ENCODE measurements around the gene SH3BP2.

Gene SH3BP2

GRCh38 chr4:2868877-2869487, 76.1 kb downstream of the SH3BP2 start:
- Histone ChIP-seq H3K36me3 (ENCODE audit: insufficient read depth, low read length) (no peaks in the 10 kb centered on the region), H3K4me3 (no peak overlapping the region), H3K9me3 (ENCODE audit: low read depth, low read length) (no peaks in the 10 kb centered on the region), H3K27ac (no peak overlapping the region), H3K9ac (ENCODE audit: insufficient read length) (no peak overlapping the region)
- DNase-seq (ENCODE audit: low read depth, low spot score): no peak
- TF ChIP-seq FOXP2 (optimal IDR thresholded peaks at IDR 0.05; ENCODE audit: control extremely low read depth, extremely low read length, insufficient read depth) (no peak), EZH2 (IDR thresholded peaks at IDR 0.05) (no peak), POLR2AphosphoS5 (IDR thresholded peaks at IDR 0.05; ENCODE audit: borderline replicate concordance, low read depth, low read length) (no peak)

GRCh38 chr4:2869659-2870058, 76.8 kb downstream of the SH3BP2 start:
- Histone ChIP-seq H3K36me3 (ENCODE audit: insufficient read depth, low read length) (no peaks in the 10 kb centered on the region), H3K9me3 (ENCODE audit: low read depth, low read length) (no peaks in the 10 kb centered on the region), H3K27ac (no peak overlapping the region), H3K4me3 (no peak overlapping the region), H3K9ac (ENCODE audit: insufficient read length) (no peak overlapping the region)
- TF ChIP-seq FOXP2 (optimal IDR thresholded peaks at IDR 0.05; ENCODE audit: control extremely low read depth, extremely low read length, insufficient read depth) (no peak), POLR2AphosphoS5 (IDR thresholded peaks at IDR 0.05; ENCODE audit: borderline replicate concordance, low read depth, low read length) (no peak), EZH2 (IDR thresholded peaks at IDR 0.05) (no peak)
- no peak for DNase-seq (ENCODE audit: low read depth, low spot score)

- TF ChIP-seq FOXP2 (optimal IDR thresholded peaks at IDR 0.05; ENCODE audit: control extremely low read depth, extremely low read length, insufficient read depth): no peak
- TF ChIP-seq EZH2 (IDR thresholded peaks at IDR 0.05): no peak
- TF ChIP-seq POLR2AphosphoS5 (IDR thresholded peaks at IDR 0.05; ENCODE audit: borderline replicate concordance, low read depth, low read length): no peak
- Histone ChIP-seq H3K9me3 (ENCODE audit: low read depth, low read length) (no peaks in the 10 kb centered on the region), H3K4me3 (no peak overlapping the region), H3K36me3 (ENCODE audit: insufficient read depth, low read length) (no peaks in the 10 kb centered on the region), H3K27ac (no peak overlapping the region), H3K9ac (ENCODE audit: insufficient read length) (no peak overlapping the region)
- DNase-seq (ENCODE audit: low read depth, low spot score): no peak
Measured at GRCh38 chr4:2870082-2870481, 77.2 kb downstream of the SH3BP2 start.

- no peak overlapping the region for H3K9ac ChIP-seq (ENCODE audit: insufficient read length)
- no peak for DNase-seq (ENCODE audit: low read depth, low spot score)
- peaks cover 11% of the 10 kb centered on the region for H3K36me3 ChIP-seq (ENCODE audit: insufficient read depth, low read length)
- no peak overlapping the region for H3K4me3 ChIP-seq
- no peak overlapping the region for H3K27ac ChIP-seq
- no peak for TF ChIP-seq POLR2AphosphoS5 (IDR thresholded peaks at IDR 0.05; ENCODE audit: borderline replicate concordance, low read depth, low read length)
- TF ChIP-seq EZH2 (IDR thresholded peaks at IDR 0.05): no peak
- no peak for TF ChIP-seq FOXP2 (optimal IDR thresholded peaks at IDR 0.05; ENCODE audit: control extremely low read depth, extremely low read length, insufficient read depth)
- no peaks in the 10 kb centered on the region for H3K9me3 ChIP-seq (ENCODE audit: low read depth, low read length)
Measured at GRCh38 chr4:2871466-2871865, 78.6 kb downstream of the SH3BP2 start.

- no peak for DNase-seq (ENCODE audit: low read depth, low spot score)
- TF ChIP-seq EZH2 (IDR thresholded peaks at IDR 0.05): no peak
- TF ChIP-seq FOXP2 (optimal IDR thresholded peaks at IDR 0.05; ENCODE audit: control extremely low read depth, extremely low read length, insufficient read depth): no peak
- TF ChIP-seq POLR2AphosphoS5 (IDR thresholded peaks at IDR 0.05; ENCODE audit: borderline replicate concordance, low read depth, low read length): no peak
- Histone ChIP-seq H3K4me3 (no peak overlapping the region), H3K9ac (ENCODE audit: insufficient read length) (no peak overlapping the region), H3K27ac (no peak overlapping the region), H3K9me3 (ENCODE audit: low read depth, low read length) (no peaks in the 10 kb centered on the region), H3K36me3 (ENCODE audit: insufficient read depth, low read length) (peaks cover 11% of the 10 kb centered on the region)
Measured at GRCh38 chr4:2871911-2872310, 79.0 kb downstream of the SH3BP2 start.

GRCh38 chr4:2873329-2873728, 80.4 kb downstream of the SH3BP2 start:
- Histone ChIP-seq H3K9ac (ENCODE audit: insufficient read length) (no peak overlapping the region), H3K27ac (no peak overlapping the region), H3K4me3 (no peak overlapping the region), H3K36me3 (ENCODE audit: insufficient read depth, low read length) (peaks cover 11% of the 10 kb centered on the region), H3K9me3 (ENCODE audit: low read depth, low read length) (no peaks in the 10 kb centered on the region)
- no peak for DNase-seq (ENCODE audit: low read depth, low spot score)
- TF ChIP-seq EZH2 (IDR thresholded peaks at IDR 0.05) (no peak), POLR2AphosphoS5 (IDR thresholded peaks at IDR 0.05; ENCODE audit: borderline replicate concordance, low read depth, low read length) (no peak), FOXP2 (optimal IDR thresholded peaks at IDR 0.05; ENCODE audit: control extremely low read depth, extremely low read length, insufficient read depth) (no peak)

GRCh38 chr4:2874861-2875260, 82.0 kb downstream of the SH3BP2 start:
- Histone ChIP-seq H3K27ac (no peak overlapping the region; the same call in 1 of the 2 replicates), H3K9ac (ENCODE audit: insufficient read length) (no peak overlapping the region), H3K36me3 (ENCODE audit: insufficient read depth, low read length) (peaks cover 13% of the 10 kb centered on the region), H3K4me3 (no peak overlapping the region), H3K9me3 (ENCODE audit: low read depth, low read length) (no peaks in the 10 kb centered on the region)
- DNase-seq (ENCODE audit: low read depth, low spot score): no peak
- TF ChIP-seq EZH2 (IDR thresholded peaks at IDR 0.05) (no peak), FOXP2 (optimal IDR thresholded peaks at IDR 0.05; ENCODE audit: control extremely low read depth, extremely low read length, insufficient read depth) (no peak), POLR2AphosphoS5 (IDR thresholded peaks at IDR 0.05; ENCODE audit: borderline replicate concordance, low read depth, low read length) (no peak)

- H3K36me3 ChIP-seq (ENCODE audit: insufficient read depth, low read length): peaks cover 16% of the 10 kb centered on the region
- H3K4me3 ChIP-seq: no peak overlapping the region
- H3K9ac ChIP-seq (ENCODE audit: insufficient read length): no peak overlapping the region
- H3K27ac ChIP-seq: no peak overlapping the region; the same call in 1 of the 2 replicates
- no peak for TF ChIP-seq EZH2 (IDR thresholded peaks at IDR 0.05)
- TF ChIP-seq POLR2AphosphoS5 (IDR thresholded peaks at IDR 0.05; ENCODE audit: borderline replicate concordance, low read depth, low read length): no peak
- no peak for TF ChIP-seq FOXP2 (optimal IDR thresholded peaks at IDR 0.05; ENCODE audit: control extremely low read depth, extremely low read length, insufficient read depth)
- DNase-seq (ENCODE audit: low read depth, low spot score): no peak
- no peaks in the 10 kb centered on the region for H3K9me3 ChIP-seq (ENCODE audit: low read depth, low read length)
Measured at GRCh38 chr4:2875556-2875955, 82.7 kb downstream of the SH3BP2 start.

- no peak overlapping the region for H3K9ac ChIP-seq (ENCODE audit: insufficient read length)
- DNase-seq (ENCODE audit: low read depth, low spot score): no peak
- H3K4me3 ChIP-seq: no peak overlapping the region
- H3K27ac ChIP-seq: no peak overlapping the region
- TF ChIP-seq POLR2AphosphoS5 (IDR thresholded peaks at IDR 0.05; ENCODE audit: borderline replicate concordance, low read depth, low read length) (no peak), EZH2 (IDR thresholded peaks at IDR 0.05) (no peak), FOXP2 (optimal IDR thresholded peaks at IDR 0.05; ENCODE audit: control extremely low read depth, extremely low read length, insufficient read depth) (no peak)
- no peaks in the 10 kb centered on the region for H3K9me3 ChIP-seq (ENCODE audit: low read depth, low read length)
- peaks cover 28% of the 10 kb centered on the region for H3K36me3 ChIP-seq (ENCODE audit: insufficient read depth, low read length)
Measured at GRCh38 chr4:2878346-2878745, 85.5 kb downstream of the SH3BP2 start.
